Epidermal melanocyte (primary cell): Measurements from ENCODE around the gene VPS4A.
"Not testable (repeated sequence)": the region's sequence is repeated elsewhere in the genome, so short reads cannot be mapped to it uniquely, and the experiment has no call there.

Source experiments
- DNase-seq: peaks from one replicate; pipeline ENCODE4 v3.0.0; 2011; ENCODE audit warnings: low spot score; ENCODE audit not compliant: insufficient read length

VPS4A gene

DNA sequence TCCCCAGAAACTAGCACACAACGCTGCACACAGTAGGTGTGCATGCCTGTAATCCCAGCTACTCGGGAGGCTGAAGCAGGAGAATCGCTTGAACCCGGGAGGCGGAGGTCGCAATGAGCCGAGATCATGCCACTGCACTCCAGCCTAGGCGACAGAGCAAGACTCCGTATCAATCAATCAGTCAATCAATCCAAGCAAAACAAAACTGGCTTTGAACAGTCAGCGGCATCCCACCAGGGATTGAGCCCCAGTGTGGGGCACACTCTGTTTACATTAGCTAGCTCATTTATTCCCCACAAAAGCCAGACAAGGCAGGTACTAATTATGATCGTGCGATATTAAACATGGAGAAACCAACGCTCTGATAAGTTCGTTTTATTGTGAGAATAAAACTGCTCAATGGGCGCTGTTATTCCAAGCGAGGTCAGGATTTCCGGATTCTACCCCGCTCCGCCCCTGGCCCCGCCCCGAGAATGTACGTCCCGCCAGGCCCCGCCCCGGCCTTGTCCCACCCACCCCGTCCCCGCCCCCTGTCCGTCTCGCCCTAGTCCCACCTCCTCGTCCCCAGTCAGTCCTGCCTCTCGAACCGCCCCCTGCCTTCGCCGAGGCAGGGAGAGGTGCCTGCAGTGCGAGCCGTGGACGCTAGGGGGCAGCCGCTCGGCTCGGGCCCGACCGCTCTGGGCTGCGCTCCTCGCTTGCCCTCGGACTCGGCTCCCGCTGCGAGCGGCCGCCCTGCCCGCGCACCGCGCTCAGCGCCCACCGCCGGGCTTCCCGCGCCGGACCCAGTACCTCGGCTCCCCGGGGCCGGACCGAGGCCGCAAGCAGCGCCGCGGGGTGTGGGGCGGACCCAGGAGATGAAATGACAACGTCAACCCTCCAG, at the start of gene VPS4A:
Gene VPS4A (plus strand): TSS at position 698 of the 880 bp plus-strand sequence. CDS start 162 bp downstream, at position 860.
- DNase-seq = peak; percentile 89

DNA sequence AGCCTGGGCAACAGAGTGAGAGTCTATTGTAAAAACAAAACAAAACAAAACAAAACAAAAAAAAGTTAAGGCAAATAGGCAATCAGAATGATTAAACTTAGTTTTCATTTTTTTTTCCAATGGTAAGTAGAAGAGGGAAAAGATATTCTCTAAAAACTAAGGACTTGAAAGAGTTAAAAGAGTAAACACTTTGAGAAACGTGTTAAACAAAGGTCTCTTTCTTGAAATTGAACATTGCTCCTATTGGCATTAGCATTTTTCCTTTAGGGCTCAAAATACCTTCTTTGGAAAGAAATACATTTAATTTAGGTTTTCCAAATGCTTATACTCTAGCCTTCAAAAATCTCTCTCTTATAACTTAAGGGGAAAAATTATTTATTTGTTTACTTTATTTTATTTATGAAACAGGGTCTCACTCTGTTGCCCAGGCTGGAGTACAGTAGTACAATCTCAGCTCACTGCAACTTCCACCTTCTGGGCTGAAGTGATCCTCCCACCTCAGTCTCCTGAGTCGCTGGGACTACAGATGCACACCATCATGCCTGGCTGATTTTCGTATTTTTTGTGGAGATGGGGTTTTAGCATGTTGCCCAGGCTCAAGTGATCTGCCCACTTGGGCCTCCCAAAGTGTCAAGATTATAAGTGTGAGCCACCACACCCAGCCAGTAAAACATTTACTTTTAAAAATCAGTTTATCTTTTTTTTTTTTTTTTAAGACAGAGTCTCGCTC, 44.7 kb upstream of the VPS4A start:
- no peak for DNase-seq

DNA sequence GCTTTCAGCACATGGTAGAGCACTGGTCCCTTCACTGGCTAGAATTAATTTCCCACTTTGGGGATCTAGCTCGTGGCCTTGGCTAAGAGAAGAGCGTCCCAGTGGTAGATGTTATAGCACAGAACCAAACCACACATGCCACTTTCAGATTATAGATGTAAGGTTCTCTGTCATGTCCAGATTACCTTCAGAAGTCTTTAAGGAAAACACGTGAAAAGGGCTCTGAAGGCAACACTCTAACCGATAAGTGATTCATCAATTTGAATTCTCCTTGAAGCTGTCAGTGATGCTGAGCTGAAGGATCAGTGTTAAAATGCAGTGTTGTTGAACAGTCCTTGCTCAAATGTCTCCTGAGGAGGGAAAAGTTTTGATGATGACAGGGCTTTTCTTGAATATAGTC, 43.5 kb upstream of the VPS4A start:
- DNase-seq = no peak

DNA sequence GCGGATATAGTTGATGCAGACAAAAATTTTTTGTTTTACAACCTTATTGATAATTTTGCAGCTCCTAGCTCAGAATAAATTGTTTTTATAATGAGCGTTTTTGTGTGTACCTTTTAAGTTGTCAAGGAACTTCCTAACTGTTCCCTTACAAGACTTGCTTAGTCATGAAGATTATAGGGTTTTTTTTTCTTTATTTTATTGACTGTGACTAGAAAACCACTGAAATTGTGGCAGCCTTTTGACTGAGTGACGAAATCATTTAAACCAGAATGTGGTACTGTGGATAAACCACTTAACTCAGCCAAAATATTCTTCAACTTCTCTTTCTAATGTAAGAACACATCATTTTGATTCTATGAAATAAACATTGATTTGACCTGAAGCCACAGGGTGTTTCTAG, 40.8 kb upstream of the VPS4A start:
- DNase-seq = no peak

DNA sequence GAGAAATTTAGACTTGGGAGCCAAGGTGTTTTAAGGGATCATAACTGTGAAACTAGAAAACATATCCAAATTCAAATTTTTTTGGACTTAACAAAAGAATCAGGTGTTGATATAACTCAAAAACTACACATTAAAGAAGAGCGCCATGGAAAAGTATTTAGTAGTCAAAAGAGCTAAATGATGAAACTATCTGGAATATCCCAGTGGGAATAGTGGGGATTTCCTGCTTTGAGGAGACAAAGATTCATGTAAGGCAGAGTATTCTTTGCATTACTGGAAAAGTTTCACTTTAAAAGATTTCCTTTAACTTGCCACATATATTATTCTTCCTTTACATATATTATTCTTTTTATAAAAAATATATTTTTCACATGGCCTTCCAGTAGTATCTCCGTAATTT, 40.3 kb upstream of the VPS4A start:
- DNase-seq = no peak

DNA sequence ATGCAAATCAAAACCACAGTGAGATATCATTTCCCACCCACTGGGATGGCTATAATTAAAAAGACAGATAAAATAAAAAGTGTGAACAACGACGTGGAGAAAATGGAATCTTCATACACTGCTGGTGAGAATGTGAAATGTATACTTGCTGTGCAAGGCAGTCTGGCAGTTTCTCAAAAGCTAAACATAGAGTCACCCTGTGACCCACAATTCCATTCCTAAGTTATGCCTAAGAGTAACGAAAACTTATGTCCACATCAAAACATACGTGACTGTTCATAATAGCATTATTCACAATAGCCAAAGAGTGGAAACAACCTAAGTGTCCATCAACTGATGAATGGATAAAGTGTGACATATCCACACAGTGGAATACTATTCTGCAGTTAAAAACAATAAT, 38.1 kb upstream of the VPS4A start:
- DNase-seq = no peak

DNA sequence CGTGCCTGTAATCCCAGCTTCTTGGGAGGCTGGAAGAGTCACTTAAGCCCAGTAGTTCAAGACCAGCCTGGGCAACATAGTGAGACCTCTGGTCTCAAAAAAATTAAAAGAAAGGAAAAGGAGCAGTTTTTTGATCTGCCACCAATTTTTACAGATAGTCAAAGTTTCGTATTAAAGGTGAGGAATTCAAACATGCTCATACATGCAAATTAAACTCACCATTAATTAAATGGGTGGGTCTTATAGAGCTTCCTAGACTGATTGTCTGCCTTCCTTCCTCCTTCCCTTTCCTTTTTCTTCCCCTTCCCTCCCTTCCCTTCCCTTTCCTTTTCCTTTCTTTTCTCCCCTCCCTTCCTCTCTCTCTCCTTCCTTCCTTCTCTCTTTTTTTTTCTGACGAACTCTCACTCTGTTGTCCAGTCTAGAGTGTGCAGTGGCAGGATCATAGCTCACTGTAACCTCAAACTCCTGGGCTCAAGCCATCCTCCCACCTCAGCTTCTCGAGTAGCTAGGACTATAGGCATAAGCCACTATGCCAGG, 36.4 kb upstream of the VPS4A start:
- DNase-seq = no peak

DNA sequence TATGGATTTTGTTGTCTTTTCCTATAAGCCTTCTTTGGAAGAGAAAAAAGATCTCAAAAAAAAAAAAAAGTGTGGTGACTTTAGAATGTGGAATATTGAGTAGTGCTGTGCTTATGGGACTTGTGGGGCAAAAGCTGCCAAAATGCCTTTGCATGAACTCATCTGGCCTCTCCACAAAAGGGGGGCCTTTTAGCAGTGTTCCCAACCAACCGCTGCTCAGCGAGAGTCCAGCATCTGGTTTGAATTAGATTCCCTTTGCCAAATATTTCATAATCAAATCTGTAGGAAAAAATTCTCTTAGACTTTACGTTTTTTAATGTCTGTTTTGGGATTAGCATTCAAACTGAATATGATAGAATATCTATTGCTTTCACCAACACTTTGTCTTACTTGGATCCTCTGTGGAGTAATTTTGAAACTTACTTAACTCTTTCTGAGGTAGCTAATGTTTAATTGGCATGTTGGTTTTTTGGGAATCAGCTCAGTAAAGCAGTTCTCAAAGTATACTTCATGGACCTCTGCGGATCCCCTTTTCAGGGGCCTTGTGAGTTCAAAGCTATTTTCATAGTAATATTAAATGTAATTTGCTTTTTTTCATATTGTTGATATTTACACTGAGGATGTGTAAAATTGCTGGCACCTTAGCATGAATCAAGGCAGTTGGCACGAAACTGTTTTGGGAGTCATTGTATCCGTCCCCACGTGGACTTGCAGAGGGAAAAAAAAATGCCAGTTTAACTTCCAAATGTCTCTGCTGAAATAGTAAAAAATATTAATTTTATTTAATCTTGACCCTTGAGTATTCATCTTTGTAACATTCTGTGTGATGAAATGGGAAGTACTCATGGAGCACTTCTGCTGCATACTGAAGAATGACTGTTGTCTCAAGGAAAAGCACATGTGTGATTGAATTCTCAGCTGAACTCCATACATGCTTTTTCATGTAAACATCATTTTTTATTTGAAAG, 34.7 kb upstream of the VPS4A start:
- DNase-seq = peak; percentile 82

DNA sequence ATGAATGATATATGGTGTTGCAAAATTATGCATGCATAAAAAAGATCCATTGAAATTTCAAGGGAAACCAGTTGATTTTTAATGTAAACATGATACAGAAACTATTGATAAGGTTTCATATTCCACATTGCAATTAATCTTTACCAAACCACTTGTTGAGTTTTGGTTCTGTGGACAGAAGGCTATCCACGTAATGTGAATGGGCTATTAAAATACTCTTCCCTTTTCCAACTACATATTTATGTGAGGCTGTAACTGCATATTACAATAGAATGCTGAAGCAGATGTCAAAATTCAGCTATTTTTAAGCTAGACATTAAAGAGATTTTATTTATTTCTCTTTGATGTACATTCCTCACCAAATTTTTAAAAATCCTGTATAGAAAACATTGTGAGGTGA, 33.7 kb upstream of the VPS4A start:
- DNase-seq = no peak

DNA sequence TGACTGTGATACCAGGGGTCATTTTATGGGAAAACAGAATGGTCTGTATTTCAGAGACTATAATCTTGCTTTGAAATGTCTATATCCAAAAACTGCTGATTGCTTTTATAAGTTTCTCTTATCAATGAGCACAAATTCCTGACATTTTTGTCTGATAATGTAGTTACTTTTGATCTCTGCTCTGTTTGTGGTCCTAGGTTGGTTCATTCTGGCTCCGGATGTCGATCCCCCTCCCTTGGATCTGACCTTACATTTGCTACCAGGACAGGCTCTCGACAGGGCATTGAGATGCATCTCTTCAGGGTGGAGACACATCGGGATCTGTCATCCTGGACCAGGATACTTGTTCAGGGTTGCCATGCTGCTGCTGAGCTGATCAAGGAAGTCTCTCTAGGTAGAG, 27.3 kb upstream of the VPS4A start:
- no peak for DNase-seq

DNA sequence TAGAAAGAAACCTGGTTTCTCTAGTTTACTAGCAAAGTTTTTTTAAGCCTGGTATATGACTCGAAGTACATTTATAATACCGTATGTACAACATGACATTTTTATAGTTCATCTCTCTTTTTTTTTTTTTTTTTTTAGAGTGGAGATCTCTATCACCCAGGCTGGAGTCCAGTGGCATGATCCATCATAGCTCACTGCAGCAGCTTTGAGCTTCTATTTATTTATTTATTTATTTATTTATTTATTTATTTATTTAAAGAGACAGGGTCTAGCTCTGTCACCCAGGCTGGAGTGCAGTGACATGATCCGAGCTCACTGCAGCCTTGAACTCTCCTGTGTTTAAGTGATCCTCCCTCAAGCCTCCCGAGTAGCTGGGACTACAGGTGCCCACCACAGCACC, 25.9 kb upstream of the VPS4A start:
- no peak for DNase-seq

DNA sequence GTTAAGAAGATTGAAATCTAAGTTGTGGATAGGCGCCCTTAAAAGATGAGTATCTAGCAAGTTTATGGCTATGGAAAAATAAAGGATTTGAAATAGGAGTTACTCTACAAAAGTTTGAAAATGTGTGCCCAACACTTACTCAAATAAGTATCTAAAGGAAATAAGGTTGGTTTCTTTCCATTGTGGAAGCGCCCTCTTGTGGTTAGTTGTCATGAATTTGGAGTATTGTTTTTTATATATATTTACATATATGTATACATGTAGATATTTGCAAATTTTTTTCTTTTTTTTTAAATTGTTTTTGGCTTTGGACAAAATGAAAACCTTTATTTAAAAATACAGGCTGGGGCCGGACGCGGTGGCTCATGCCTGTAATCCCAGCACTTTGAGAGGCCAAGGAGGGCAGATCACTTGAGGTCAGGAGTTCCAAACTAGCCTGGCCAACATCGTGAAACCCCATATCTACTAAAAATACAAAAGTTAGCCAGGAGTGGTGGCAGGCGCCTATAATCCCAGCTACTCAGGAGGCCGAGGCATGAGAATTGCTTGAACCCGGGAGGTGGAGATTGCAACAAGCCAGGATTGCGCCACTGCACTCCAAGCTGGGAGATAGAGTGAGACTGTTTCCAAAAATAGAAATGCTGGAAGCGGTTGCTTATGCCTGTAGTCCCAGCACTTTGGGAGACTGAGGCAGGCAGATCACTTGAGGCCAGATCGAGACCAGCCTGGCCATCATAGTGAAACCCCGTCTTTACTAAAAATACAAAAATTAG, 24.0 kb upstream of the VPS4A start:
- DNase-seq = no peak

DNA sequence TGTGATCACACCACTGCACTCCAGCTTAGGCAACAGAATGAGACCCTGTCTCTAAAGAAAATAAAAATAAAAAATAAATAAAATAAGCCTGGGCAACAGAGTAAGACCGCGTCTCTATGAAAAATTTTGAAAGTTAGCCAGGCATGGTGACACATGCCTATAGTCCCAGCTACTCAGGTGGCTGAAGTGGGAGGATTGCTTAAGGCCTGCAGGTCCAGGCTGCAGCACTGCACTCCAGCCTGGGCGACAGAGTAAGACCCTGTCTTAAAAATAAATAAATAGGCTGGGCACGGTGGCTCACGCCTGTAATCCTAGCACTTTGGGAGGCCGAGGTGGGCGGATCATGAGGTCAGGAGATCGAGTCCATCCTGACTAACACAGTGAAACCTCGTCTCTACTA, 19.5 kb upstream of the VPS4A start:
- DNase-seq = not testable (repeated sequence)

DNA sequence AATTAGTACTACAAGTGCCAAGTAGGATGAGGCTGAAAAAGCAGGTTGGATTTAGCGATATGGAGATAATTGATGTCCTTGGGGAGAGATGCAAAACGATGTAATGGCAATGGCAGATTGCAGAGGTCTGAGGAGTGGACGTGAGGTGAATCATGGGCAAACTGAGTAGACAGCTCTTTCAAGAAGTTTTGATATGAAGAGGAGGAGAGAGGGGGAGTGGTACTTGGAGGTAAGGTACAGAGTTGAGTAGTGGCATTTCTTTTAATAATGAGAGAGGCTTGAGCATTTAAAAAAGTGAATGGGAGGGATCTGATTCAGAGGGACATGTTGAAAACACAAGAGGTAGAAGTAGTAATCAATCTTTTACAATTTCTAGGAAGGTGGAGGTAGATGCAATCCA, 17.7 kb upstream of the VPS4A start:
- no peak for DNase-seq

DNA sequence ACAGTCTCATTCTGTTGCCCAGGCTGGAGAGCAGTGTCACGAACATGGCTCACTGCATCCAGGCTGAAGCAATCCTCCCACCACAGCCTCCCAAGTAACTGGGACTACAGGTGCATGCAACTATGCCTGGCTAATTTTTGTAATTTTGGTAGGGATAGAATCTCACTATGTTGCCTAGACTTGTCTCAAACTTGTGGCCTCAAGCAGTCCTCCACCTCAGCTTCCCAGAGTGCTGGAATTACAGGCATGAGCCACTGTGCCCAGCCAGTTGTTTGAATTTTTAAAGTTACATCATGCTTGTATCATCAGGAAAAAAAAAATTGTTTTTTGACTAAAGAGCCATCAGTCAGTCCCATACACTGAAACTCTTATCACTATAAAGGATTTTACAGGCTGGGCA, 17.1 kb upstream of the VPS4A start:
- DNase-seq = no peak

DNA sequence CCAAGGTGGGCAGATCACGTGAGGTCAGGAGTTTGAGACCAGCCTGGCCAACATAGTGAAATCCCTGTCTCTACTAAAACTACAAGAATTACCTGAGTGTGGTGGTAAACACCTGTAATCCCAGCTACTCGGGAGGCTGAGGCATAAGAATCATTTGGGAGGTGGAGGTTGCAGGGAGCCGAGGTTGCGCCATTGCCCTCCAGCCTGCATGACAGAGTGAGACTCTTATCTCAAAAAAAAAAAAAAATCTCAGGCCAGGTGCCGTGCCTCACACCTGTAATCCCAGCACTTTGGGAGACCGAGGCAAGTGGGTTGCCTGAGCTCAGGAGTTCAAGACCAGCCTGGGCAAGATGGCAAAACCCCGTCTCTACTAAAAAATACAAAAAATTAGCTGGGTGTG, 14.4 kb upstream of the VPS4A start:
- DNase-seq = not testable (repeated sequence)

DNA sequence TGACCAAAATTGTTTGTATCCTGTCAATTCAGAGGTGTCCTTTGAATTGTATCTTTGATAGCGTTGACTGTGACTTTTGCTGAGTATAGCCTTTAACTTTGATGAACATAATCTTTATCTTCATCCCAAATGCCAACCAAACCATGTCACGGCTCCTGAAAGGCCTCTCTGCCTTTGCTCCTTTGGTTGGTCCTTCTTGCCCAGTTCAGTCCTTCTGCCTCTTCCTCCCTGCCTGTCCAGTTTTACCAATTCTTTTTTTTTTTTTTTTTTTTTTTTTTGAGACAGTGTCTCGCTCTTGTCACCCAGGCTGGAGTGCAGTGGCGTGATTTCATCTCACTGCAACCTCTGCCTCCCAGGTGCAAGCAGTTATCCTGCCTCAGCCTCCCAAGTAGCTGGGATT, 12.9 kb upstream of the VPS4A start:
- DNase-seq = no peak

DNA sequence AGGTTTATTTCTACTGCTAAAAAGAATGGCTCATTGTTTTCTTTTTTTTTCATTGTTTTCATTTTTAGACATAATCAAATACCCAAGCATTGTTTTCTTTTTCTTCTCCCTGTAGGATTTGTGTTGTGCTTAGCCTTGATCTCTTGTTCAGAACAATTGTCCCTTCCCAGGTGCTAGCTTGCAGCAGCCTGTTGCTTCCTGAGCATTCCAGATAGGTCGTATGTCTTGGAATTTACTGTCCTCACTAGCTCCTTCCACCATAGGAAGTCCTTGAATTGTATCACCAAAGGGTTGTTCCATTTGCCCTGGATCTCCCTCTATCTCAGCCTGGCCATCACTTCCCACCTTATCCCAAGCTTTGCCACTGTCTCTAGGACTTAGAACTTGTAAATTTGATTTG, 10.0 kb upstream of the VPS4A start:
- DNase-seq = no peak

DNA sequence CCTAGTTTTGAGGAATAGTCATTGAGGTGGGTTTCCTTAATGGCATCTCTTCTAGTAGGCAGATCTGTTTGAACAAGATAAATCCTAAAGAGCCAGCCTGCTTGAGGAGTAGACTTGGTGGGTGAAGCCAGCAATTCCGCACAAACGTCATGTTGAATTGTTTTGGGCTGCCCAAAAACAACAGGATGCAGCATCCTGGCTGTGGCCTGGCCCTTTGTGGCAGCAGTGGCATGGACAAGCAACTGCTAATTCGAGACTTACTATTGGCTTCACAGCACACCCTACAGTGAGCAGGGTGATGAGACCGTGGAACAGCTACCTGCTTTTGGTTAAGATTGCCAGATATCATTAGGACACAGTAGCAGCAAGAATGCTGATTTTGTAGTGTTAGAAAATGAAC, 9.3 kb upstream of the VPS4A start:
- no peak for DNase-seq

DNA sequence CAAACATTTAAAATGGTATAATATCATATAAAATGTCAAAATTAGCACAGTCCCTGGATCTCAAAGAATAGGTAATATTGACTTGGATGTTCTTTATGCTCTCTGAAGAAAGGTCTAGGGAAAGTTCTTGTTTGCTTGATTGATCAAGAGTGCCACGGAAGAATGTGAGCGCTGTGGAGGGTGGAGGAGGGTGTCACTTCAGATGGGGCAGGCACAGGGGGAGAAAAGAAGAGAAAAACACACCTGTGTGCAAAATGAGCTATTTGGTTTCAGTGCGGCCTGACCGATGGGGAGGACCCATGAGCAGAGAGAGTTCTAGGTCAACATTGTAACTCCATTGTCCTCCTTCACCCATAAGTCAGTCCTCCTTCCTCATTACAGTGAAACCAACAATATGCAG, 8.8 kb upstream of the VPS4A start:
- DNase-seq = no peak

DNA sequence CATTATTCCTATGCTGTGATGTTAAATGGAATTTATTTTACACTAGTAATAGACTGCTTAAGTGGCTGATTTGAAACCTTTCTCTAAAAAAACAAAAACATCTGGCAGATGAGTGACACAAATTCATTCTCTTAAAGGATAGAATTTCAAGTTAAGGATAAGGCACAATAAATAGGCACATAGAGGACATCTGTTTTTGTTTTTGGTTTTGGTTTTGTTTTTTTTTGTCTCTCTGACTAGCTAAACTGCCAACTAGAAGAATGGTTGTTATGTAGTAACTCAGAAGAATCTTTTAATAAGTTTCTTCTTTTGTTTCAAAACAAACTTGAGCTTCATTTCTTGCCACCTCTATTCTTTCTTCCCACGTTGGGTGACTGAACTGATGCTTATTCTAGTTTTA, 5.1 kb upstream of the VPS4A start:
- DNase-seq = no peak
